Measurements from ENCODE around the gene MAML2.

Gene MAML2

GRCh38 chr11:96149743-96150555, 193.0 kb downstream of the MAML2 start:
- DNase-seq, result no peak

GRCh38 chr11:96147906-96148486, 195.0 kb downstream of the MAML2 start:
- no peak for DNase-seq

DNA sequence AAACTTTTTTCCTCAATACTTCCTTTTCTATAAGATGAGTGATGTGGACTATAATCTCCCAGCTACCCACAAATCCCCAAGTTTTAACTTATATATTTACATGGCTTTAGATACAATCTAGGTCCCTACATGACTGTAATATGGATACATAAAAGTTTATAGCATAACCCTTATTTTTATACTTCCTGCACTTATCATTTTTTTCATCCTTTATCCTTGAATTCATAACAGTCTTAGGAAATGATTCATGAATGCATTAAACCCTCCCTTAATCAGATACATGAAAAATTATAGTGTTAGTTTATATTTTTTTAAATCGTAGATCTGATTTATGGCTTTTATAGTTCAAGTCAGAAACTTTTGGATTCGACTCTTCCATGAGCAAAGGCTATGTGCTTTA, 195.8 kb downstream of the MAML2 start:
- DNase-seq, result no peak

- DNase-seq, result no peak
Observed at GRCh38 chr11:96146765-96147164, 196.2 kb downstream of the MAML2 start.

DNA sequence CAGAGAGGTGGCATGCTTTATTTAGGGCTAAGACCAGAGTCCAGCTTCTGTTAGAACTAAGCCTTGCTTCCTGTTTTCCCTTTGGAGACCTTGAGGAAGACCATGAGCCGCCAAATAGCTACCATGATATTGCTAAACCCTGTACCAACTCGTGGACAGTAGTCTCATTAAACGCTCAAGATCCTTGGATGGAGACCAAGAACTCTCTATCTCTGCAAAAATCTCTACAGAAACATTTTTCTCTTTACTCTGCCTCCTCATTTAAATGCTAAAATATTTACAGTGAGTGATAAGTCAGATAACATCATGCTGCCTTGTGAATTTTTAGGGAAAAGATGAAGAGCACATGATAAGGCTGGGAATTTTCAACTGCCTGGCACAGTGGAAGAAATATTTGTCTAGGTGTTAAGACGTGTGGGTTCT, 197.8 kb downstream of the MAML2 start:
- no peak for DNase-seq

GRCh38 chr11:96144553-96144952, 198.4 kb downstream of the MAML2 start:
- no peak for DNase-seq

- no peak for DNase-seq
Observed at GRCh38 chr11:96143041-96143521, 199.9 kb downstream of the MAML2 start.

DNA sequence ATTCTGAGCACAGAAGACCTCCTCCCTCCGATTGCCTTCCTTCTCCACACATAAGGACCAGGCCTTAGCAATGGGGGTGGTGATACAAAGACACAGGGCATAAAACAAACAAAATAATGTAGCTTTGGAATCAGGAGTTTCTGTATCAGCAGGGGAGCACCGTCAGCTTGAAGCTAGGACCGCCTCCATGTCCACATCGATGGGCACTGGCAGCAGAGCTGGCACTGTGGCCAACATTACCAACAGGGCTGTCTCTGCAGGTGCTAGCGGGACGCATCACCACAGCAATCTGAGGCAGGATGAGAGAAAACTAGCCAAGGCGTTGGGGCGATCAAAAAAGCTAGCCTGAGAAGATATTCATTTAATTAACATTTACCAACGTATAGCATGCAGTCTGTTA, 201.4 kb downstream of the MAML2 start:
- DNase-seq, result no peak

DNA sequence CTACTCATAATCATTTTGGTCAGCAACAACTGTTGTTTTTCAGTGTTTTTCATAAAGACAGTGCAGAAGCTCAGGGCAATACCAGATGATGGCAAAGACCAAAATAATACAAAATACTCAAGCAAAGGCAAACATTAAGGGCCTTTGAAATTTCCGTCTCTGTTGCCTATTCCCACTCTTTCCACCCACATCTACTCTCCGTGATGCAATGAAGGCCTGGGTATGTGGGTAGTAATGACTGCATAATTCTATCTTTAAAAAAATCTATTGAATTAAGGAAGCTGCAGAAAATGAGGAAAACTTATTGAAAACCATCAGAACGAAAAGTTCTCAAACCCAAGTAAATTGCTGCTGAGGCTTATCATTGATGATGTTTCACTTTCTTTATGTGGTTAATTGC, 203.3 kb downstream of the MAML2 start:
- no peak for DNase-seq

GRCh38 chr11:96137373-96137772, 205.6 kb downstream of the MAML2 start:
- no peak for DNase-seq

- no peak for DNase-seq
Observed at GRCh38 chr11:96136613-96137298, 206.2 kb downstream of the MAML2 start.

DNA sequence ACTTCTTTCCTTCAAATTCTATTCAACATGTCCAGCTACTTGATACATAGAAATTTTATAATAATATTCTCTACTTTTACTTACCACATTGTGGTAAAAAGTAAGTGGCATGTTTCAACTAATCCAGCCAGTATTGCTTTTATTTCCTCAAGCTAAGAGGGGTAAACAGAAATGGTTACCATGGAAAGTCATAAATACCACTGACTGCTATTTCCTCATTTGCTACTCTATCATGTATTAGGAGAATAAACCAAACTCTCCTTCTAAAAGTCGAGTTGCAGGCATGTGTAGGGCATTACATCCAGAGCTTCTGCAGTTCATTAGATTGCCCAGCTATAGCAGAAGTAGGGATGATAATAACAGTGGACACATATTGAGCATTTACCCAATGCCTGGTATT, 208.4 kb downstream of the MAML2 start:
- no peak for DNase-seq

DNA sequence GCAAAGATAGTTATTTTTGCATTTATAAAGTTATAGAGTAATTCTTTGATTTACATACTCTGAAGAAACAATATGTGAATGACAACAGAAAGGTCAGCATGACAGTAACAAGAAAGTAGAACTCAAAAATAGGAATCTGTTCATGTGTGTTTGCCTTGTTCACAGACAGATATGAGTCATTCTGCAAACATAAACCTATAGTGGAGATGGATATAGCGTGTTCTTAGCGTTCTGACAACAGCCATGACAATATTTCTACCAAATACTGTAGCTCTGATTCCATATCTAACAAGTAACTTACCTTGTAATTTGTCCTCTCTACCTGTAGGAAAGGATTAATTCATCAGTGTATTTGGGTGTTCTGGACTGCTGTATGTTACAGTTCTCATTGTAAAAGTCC, 210.6 kb downstream of the MAML2 start:
- DNase-seq, result no peak

- DNase-seq, result no peak
Observed at GRCh38 chr11:96130061-96130620, 212.9 kb downstream of the MAML2 start.

DNA sequence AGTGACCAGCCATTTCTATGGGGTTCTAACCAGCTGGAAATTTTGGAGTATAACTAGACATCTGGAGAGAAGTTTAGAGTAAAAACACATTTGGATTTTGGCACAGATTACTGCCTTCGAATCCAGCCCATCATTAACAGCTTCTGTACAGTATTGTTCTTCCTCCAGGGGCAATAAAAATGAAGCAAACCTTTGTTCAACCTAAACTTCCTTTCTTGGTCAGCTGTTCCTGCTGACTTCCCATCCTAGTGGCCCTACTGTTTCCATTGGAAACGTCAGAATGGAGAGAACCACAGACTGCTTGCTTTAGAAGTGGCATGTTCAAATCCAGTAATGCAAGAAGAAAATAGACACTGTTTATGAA, 215.4 kb downstream of the MAML2 start:
- DNase-seq, result no peak

GRCh38 chr11:96126917-96127595, 215.9 kb downstream of the MAML2 start:
- DNase-seq, result no peak

DNA sequence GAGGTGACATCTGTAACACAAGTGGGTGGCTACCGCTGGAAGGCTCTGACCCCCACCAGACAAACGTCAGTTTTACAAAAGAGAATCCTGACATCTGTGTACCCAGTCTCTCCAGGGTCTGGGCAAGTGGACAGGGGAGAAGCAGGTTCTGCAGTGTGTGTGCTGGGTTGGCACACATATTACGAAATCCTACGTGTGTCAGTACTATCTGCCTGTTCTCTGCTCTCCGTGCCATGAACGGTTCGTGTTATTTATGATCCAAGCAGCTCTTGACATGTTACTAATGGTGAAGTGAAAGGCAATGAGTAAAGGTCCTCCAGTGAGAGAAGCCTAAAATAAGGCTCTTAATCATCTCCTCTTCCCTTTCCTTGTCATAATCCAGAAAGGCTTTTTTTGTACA, 217.6 kb downstream of the MAML2 start:
- DNase-seq, result no peak

DNA sequence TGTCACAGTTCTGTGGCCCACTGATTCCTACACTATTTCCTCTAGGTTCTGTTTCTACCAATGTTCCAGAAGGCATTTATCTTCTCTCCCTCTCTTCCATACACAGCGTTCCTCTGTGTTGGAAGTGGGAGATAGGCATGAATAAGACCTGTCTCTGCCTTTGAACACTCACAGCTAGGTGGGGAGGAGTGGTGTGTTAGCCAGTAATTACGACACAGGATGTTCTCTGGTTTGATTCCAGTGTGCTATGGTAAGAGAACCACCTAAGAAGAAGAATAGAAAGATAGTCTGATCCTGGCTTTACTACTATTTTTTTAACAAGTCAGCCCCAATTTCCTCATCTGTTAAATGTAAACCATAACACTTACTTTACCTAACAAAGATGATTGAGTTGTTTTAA, 218.8 kb downstream of the MAML2 start:
- DNase-seq, result no peak

- no peak for DNase-seq
Observed at GRCh38 chr11:96123301-96123700, 219.7 kb downstream of the MAML2 start.

GRCh38 chr11:96122601-96123074, 220.4 kb downstream of the MAML2 start:
- no peak for DNase-seq

DNA sequence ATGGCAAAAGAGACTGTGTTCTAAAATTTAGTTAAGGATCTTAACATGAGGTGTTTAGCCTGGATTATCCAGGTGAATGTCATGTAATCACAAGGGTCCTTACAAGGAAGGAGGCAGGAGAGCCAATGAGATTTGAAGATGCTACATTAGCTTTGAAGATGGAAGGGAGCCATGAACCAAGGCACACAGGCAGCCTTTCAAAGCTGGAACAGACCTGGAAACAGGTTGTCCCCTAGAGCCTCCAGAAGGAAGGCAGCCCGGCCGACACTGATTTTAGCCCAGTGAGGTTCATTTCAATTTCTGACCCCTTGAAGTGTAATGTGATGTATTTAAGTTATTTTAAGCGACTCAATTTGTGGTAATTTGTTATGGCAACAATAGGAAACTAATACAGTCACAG, 223.8 kb downstream of the MAML2 start:
- DNase-seq, result no peak

DNA sequence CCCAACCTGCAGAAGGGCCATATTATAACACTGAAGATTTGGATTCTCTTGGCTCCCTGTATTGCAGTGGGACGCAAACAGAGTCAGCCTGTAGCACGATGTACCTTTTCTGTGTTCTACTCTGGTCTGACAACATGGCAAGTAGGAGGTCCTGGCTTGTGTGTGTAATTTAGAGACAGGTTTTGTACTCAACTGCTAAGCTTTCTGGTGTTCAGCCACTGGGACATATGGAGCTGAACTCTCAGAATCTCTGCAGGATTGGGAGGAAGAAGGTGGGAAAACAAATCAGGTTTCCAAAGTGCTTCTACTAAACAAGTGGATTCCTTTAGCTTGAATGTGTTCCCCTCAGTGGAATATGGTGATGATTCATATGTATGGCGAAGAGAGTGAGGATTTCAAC, 226.6 kb downstream of the MAML2 start:
- no peak for DNase-seq
